ENCODE results near the gene MCUB.

GRCh38 chr4:109735566-109736365 is 175.7 kb downstream of the MCUB start:
- TF ChIP-seq POLR2AphosphoS5 (IDR thresholded peaks at IDR 0.05; ENCODE audit: borderline replicate concordance, low read depth, low read length) = no peak
- no peak for TF ChIP-seq EZH2 (IDR thresholded peaks at IDR 0.05)
- no peak for TF ChIP-seq FOXP2 (optimal IDR thresholded peaks at IDR 0.05; ENCODE audit: control extremely low read depth, extremely low read length, insufficient read depth)
